AG04450 (cell line): ENCODE results near the gene ZNF736. TPM values are rescaled to one million over a fixed set of nuclear protein-coding genes. Genes with fewer than 3 reads are reported as not detected.
"Not testable (repeated sequence)": the region's sequence is repeated elsewhere in the genome, so short reads cannot be mapped to it uniquely, and the experiment has no call there.

ENCODE experiments used
- CTCF ChIA-PET: fragments of 300-600, 350-600 bp; formaldehyde crosslinking; extraction: SDS; loops from one replicate; lab custom pipeline; 2022; ENCODE audit warnings: antibody characterized with exemption, inconsistent platforms; lab: Charles Lee
- POLR2A ChIA-PET: fragments of 350-600 bp; formaldehyde crosslinking; extraction: SDS; loops from one replicate; lab custom pipeline; 2021; ENCODE audit warnings: antibody characterized with exemption, inconsistent platforms; lab: Yijun Ruan, JAX
- DNase-seq: peaks from one replicate; pipeline ENCODE4 v3.0.0-alpha.2; 2011; ENCODE audit warnings: low read depth, low spot score
- H3K27ac ChIP-seq: one replicate; pipeline ENCODE4 v1.5.1; 2012; ENCODE audit warnings: low read depth, low read length, control low read depth
- H3K27me3 ChIP-seq: one replicate; pipeline ENCODE4 v1.6.0; 2012; ENCODE audit warnings: low read length; ENCODE audit not compliant: control insufficient read depth, insufficient read depth
- H3K4me3 ChIP-seq: 2 replicates; pipeline ENCODE4 v1.5.1; 2011; ENCODE audit warnings: mild to moderate bottlenecking, low read depth, low read length, control low read depth
- H3K9me3 ChIP-seq: 2 replicates; pipeline ENCODE4 v1.5.1; 2012; ENCODE audit warnings: low read length; ENCODE audit not compliant: control insufficient read depth, insufficient read depth
- polyA plus RNA-seq: library from polyadenylated mRNA; depleted of rRNA; stranded (reverse); fragments of >200 nt; gene quantifications from 2 replicates; pipeline ENCODE4 v1.2.3, GENCODE V29; 2011
- TF ChIP-seq, protein P1 (sequence below): IDR thresholded peaks from 2 replicates; pipeline ENCODE4 v1.5.1; 2011; ENCODE audit warnings: low read depth, low read length, control low read depth, inconsistent platforms

The ZNF736 gene
- polyA plus RNA-seq, 1 experiment = 5.1 TPM

DNA sequence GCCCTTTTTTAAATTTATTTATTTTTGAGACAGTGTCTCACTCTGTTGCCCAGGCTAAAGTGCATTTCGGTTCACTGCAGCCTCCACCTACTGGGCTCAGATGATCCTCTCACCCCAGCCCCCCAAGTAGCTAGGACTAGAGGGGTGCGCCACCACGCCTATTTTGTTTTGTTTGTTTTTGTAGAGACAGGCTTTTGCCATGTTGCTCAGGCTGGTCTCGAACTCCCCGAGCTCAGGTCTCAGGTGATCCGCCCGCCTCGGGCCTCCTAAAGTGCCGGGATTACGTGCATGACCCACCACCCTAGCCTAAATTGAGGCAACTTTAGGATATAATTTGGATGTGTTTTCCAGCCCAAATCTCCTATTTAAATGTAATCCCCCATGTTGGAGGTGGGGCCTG, 805 bp downstream of the ZNF736 start:
- H3K4me3 ChIP-seq = peak overlapping the region; percentile 94
- H3K9me3 ChIP-seq = no peaks in the 10 kb centered on the region; the same call in none of the 2 replicates
- H3K27me3 ChIP-seq = no peaks in the 10 kb centered on the region
- ChIA-PET CTCF (no interaction called here), POLR2A (no interaction called here)
- DNase-seq = no peak
- peak overlapping the region; percentile 82 for H3K27ac ChIP-seq
- TF ChIP-seq, protein P1, sequence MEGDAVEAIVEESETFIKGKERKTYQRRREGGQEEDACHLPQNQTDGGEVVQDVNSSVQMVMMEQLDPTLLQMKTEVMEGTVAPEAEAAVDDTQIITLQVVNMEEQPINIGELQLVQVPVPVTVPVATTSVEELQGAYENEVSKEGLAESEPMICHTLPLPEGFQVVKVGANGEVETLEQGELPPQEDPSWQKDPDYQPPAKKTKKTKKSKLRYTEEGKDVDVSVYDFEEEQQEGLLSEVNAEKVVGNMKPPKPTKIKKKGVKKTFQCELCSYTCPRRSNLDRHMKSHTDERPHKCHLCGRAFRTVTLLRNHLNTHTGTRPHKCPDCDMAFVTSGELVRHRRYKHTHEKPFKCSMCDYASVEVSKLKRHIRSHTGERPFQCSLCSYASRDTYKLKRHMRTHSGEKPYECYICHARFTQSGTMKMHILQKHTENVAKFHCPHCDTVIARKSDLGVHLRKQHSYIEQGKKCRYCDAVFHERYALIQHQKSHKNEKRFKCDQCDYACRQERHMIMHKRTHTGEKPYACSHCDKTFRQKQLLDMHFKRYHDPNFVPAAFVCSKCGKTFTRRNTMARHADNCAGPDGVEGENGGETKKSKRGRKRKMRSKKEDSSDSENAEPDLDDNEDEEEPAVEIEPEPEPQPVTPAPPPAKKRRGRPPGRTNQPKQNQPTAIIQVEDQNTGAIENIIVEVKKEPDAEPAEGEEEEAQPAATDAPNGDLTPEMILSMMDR = no peak

DNA sequence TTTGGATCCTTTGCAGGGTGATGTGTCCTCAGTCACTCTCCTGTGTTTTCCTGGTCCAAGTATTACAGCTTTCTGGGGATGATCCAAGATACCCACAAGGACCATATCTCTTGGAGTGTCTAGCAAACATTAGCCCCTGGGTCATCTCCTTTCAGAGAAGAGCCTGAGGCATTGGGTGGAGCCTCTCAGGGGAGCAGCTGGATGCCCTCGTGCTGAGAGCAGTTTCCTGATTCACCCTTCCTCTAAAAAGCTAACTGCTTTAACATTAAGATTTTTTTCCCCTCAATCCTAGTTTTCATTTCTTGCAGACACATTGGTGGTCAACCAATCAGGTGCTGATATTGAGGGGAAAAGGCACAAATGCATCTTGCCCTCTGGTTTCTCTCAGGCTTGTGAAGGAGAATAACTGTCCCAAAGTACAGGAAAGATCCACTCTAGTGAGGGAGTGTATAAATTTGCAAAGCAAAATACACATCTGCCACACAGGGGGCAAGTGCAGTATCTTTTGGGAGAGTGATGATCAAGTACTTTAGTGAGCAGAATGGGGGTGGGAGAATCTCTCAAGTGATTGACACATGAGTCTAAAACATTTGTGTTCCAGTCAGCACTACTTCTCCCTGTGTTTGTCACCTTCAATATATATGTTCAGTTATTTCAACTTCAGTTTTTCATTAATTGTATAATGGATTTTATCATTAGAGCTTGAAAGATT, 2.4 kb downstream of the ZNF736 start:
- H3K27me3 ChIP-seq, H3K9me3 ChIP-seq, H3K4me3 ChIP-seq, CTCF ChIA-PET, H3K27ac ChIP-seq, DNase-seq: not testable (repeated sequence)
- POLR2A ChIA-PET = interaction anchor here (1.0 kb wide), 1 partner anchor 9 kb away, joined by 4 read pairs; no protein-coding TSS in a partner anchor

DNA sequence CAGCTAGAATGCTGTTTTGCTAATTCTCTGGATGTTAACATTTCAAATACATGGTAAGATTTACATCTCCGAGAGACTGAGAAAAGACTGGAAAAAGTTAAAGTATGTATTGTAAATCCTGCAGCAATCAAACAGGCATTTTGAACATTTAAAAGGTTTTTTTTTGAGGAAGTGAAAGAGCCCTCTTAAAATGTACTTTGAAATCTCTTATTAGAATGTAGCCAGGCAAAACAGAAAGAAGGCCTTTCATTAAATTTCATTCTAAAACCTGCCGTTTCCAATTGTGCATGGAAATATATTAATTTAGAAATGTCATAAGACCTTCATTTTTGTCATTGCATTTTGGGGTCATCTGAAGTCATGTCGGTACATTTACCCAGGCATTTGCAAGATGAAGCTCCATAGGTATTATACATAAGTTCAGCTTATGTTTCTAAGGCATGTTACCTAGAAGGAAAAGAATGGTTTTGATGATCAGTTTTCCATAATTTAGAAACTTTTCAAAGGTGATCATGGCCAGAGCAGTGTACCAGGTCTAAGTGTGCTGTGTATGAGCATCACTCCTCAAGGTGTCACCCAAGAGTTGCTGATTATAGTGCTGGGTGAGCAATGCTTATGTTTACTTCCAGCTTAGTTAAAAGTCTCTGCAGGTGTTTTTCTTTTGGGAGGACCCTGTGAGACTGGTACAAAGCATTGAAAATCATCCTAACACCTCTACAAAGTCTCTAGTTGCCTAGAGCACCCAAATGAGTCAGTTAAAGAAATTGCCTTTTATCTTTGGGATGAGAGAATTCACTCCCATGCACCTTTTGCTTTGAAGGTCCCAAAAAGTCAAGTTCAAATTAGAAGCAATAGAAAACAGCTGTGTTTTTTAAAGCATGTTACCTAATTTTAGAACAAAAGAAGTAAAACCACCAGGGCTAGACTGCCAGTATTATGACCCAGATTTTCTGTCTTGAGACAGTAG, 7.1 kb downstream of the ZNF736 start:
- POLR2A ChIA-PET = no interaction called here
- no peak overlapping the region for H3K4me3 ChIP-seq
- peaks cover 3% of the 10 kb centered on the region for H3K9me3 ChIP-seq
- H3K27ac ChIP-seq = no peak overlapping the region
- H3K27me3 ChIP-seq = no peaks in the 10 kb centered on the region
- CTCF ChIA-PET = no interaction called here
- TF ChIP-seq, protein P1 = no peak
- DNase-seq = no peak

DNA sequence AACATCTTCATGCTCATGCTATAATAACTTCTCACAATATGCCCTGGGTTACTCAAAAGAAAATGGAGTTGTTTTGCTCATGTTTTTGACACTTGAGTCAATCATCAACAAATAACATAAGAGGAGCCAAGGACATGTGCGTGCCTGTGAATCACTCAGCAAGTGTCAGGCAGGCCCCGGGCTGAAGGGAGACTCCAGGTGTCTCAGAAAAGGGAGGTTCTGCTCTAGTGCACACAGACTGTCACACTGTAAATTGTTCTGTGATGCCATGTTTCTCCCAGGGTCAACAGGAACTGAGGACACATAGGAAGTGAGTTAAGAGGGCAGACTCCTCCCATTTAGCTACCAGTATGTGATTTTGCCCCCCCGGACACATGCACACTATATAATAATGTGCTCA, 10.4 kb downstream of the ZNF736 start:
- H3K4me3 ChIP-seq, CTCF ChIA-PET, H3K27ac ChIP-seq, DNase-seq, H3K9me3 ChIP-seq, H3K27me3 ChIP-seq, POLR2A ChIA-PET: not testable (repeated sequence)

DNA sequence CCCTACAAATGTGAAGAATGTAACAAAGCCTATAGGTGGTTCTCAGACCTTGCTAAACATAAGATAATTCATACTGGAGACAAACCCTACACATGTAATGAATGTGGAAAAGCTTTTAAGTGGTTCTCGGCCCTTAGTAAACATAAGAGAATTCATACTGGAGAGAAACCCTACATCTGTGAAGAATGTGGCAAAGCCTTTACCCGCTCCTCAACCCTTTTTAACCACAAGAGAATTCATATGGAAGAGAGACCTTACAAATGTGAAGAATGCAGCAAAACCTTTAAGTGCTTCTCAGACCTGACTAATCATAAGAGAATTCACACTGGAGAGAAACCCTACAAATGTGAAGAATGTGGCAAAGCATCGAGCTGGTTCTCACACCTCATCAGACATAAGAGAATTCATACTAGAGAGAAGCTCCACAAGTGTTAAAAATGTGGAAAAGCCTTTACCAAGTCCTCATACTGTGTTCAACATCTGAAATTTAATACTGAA, 35.0 kb downstream of the ZNF736 start:
- H3K27ac ChIP-seq, POLR2A ChIA-PET, H3K4me3 ChIP-seq, H3K27me3 ChIP-seq, DNase-seq: not testable (repeated sequence)
- H3K9me3 ChIP-seq = peaks cover 43% of the 10 kb centered on the region
- CTCF ChIA-PET = interaction anchor here (0.6 kb wide), 2 partner anchors 29 to 368 kb away, joined by 3 to 6 read pairs; no protein-coding TSS in a partner anchor

DNA sequence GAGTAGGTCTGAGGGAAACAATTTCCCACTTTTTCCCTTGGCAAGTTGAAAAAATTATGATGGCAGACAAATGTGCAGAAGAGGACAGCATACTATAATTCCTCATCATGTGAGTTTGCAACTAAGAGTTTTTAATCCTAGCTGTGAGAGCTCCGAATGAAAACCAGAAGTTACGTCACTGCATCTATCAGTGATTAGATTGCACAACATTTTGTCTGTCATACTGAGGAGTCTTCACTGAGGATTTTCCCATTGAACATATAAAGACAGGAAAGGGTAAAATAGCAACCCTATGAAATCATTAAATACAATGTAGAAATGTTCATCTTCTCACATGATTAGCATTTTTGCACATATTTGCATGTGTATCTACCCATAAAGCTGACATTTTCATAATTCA, 45.8 kb downstream of the ZNF736 start:
- H3K4me3 ChIP-seq = no peak overlapping the region

More for the DNA sequence above, 45.8 kb downstream of the ZNF736 start:
- H3K27ac ChIP-seq = no peak overlapping the region
- peaks cover 32% of the 10 kb centered on the region for H3K9me3 ChIP-seq
- ChIA-PET CTCF (no interaction called here), POLR2A (no interaction called here)
- no peak for DNase-seq
- no peaks in the 10 kb centered on the region for H3K27me3 ChIP-seq
- TF ChIP-seq, protein P1 = no peak
